Brain microvascular endothelial cell (primary cell): ENCODE results near the gene GABRB1.
A peak's percentile ranks its signal among the peaks of the same experiment; 100 is the strongest.

Experiments used
- DNase-seq: peaks from one replicate; pipeline ENCODE4 v3.0.0-alpha.2; 2020
- H3K27ac ChIP-seq: fragments of 250-450 bp; sonication (Bioruptor Pico); 2 replicates; pipeline ENCODE4 v1.5.1; 2020; ENCODE audit warnings: mild to moderate bottlenecking, moderate library complexity
- H3K27me3 ChIP-seq: fragments of 250-450 bp; sonication (Bioruptor Pico); replicated peaks from 2 replicates; pipeline ENCODE4 v1.5.1; 2020; ENCODE audit warnings: mild to moderate bottlenecking
- H3K36me3 ChIP-seq: fragments of 250-450 bp; sonication (Bioruptor Pico); replicated peaks from 2 replicates; pipeline ENCODE4 v1.5.1; 2020; ENCODE audit warnings: mild to moderate bottlenecking
- H3K4me3 ChIP-seq: 2 replicates; pipeline ENCODE4 v1.5.1; 2011; ENCODE audit warnings: low read depth, mild to moderate bottlenecking, control low read depth, low read length, moderate library complexity
- in situ Hi-C: cut with HindIII; loops from 2 replicates; pipeline ENCODE4 v1.10.0; 2017; ENCODE audit warnings: low sequenced_read_pairs, low pct_ligation_motif_present
- TF ChIP-seq, protein P1 (sequence below): IDR thresholded peaks from 2 replicates; pipeline ENCODE4 v1.5.1; 2011; ENCODE audit warnings: low read depth, mild to moderate bottlenecking, moderate library complexity, low read length, control low read depth, inconsistent platforms; ENCODE audit errors: missing control alignments

Gene GABRB1

DNA sequence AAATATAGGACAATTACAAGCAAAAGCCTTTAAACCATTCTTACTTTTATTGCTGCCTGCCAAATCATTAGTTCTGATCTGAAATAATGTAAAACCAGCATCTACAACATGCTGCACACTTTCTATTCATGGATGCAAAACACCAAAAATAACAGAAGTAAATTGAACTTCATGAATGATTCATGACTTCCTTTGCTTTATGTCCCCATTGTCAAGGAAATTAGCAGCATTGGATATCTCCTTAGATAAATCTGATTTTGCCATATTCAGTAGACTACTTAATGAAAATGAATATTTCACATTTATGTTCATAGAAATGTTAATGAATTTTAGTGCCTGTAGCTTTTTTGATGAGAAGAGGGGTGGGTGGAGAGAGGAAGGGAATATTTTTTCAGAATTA lies 299.5 kb downstream of the GABRB1 start:
- no peak overlapping the region for H3K4me3 ChIP-seq
- no peaks in the 10 kb centered on the region for H3K27me3 ChIP-seq
- in situ Hi-C loops = no loop called here
- no peak for DNase-seq
- no peak overlapping the region for H3K27ac ChIP-seq
- TF ChIP-seq, protein P1, sequence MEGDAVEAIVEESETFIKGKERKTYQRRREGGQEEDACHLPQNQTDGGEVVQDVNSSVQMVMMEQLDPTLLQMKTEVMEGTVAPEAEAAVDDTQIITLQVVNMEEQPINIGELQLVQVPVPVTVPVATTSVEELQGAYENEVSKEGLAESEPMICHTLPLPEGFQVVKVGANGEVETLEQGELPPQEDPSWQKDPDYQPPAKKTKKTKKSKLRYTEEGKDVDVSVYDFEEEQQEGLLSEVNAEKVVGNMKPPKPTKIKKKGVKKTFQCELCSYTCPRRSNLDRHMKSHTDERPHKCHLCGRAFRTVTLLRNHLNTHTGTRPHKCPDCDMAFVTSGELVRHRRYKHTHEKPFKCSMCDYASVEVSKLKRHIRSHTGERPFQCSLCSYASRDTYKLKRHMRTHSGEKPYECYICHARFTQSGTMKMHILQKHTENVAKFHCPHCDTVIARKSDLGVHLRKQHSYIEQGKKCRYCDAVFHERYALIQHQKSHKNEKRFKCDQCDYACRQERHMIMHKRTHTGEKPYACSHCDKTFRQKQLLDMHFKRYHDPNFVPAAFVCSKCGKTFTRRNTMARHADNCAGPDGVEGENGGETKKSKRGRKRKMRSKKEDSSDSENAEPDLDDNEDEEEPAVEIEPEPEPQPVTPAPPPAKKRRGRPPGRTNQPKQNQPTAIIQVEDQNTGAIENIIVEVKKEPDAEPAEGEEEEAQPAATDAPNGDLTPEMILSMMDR = no peak
- no peaks in the 10 kb centered on the region for H3K36me3 ChIP-seq

DNA sequence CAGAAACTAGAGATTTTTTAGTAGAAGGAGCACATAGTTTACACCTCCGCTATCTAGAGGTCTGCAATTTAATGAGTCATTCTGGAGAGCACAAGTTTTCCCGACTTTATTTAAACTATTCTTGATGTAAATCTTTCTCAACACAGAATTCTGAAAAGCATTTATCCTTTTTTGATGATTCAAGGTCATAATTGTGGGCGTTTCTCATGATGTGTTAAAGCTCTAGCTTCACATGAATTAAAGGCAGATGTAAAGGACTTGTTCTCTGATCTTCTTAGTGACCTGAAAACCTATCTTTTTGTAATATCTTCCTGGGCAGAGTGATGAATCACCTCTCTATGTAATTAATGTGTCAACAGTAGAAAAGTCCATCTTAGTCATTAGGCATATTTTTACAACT lies 303.3 kb downstream of the GABRB1 start:
- DNase-seq = no peak
- in situ Hi-C loops = no loop called here
- Histone ChIP-seq H3K27me3 (no peaks in the 10 kb centered on the region), H3K4me3 (no peak overlapping the region), H3K36me3 (no peaks in the 10 kb centered on the region), H3K27ac (no peak overlapping the region)
- TF ChIP-seq, protein P1 = no peak

DNA sequence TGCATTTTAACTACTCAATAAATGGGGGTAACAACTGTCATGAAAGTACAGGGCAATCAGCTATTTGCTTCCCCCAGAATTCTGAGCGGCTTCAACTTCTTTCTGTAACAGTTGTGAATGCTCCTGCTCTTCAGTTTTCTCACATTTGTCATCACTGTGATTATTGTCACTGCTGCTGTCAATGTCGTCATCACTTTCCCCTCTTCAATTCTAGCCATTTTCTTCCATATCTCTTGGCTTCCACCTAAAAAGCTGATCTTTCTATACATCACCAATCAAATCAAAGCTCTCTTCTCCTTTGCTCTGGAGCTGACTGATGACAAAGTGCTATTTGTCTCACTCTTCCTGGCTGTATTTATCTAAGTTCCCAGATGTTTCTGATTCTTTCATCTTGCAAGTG lies 306.5 kb downstream of the GABRB1 start:
- in situ Hi-C loops = no loop called here

DNA sequence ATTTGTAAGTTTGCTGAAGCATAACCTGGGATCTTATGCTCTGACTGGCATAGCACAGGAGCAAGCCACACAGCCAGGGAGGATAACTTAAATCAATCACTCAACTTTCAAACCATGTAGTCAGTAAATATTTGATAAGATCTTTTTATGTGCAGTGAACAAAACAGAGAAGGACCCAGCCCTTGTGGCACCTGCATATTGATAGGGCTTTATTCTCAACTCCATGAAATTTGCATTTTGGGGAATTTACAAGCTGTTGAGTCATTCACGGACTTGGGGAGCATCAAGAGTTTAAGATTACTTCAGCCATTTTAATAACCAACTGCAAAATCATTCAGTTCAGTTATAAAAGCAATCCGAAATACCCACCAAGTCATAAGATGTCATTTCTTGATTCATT lies 309.5 kb downstream of the GABRB1 start:
- no peak overlapping the region for H3K4me3 ChIP-seq
- H3K27me3 ChIP-seq = no peaks in the 10 kb centered on the region
- no peak overlapping the region for H3K27ac ChIP-seq
- DNase-seq = no peak
- in situ Hi-C loops = no loop called here
- TF ChIP-seq, protein P1 = no peak
- no peaks in the 10 kb centered on the region for H3K36me3 ChIP-seq

More for the DNA sequence above, 306.5 kb downstream of the GABRB1 start:
- Histone ChIP-seq H3K27ac (no peak overlapping the region), H3K27me3 (no peaks in the 10 kb centered on the region), H3K4me3 (no peak overlapping the region), H3K36me3 (no peaks in the 10 kb centered on the region)
- DNase-seq = no peak
- TF ChIP-seq, protein P1 = no peak

DNA sequence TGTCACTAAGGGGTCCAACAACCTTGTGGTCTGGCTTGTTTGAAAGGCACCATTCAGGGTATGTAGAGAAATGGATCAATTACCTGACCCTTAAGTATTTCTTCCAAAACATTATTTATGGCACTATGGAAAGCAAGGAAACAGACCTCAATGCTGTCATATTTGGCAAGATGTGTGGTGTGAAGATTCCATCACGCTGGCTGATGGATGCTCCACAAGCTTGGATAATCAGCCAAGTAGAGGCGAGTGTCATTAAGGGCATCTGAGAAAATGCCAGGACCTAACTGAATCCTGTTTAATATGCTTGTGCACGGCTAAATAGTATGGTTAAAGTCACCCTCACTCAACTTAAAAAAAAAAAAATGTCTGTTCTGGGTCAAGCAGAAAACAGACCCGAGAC lies 311.4 kb downstream of the GABRB1 start:
- in situ Hi-C loops = no loop called here
- H3K36me3 ChIP-seq = no peaks in the 10 kb centered on the region
- no peak overlapping the region for H3K4me3 ChIP-seq
- TF ChIP-seq, protein P1 = no peak
- DNase-seq = no peak
- no peaks in the 10 kb centered on the region for H3K27me3 ChIP-seq
- H3K27ac ChIP-seq = no peak overlapping the region

- in situ Hi-C loops = no loop called here
- peak; percentile 90 for DNase-seq
- Histone ChIP-seq H3K4me3 (no peak overlapping the region), H3K27ac (peak overlapping the region; percentile 86), H3K27me3 (no peaks in the 10 kb centered on the region), H3K36me3 (no peaks in the 10 kb centered on the region)
- TF ChIP-seq, protein P1 = no peak
These were observed 318.0 kb downstream of the GABRB1 start for GRCh38 chr4:47349326-47349725.
